ENCODE data around the gene PACRG.
A peak's percentile ranks its signal among the peaks of the same experiment; 100 is the strongest.

Gene PACRG

GRCh38 chr6:162875070-162875469 lies 147.3 kb downstream of the PACRG start:
- TF ChIP-seq GATA1 (IDR thresholded peaks at IDR 0.05; ENCODE audit: low read depth, low read length): no peak
- no peak for TF ChIP-seq POLR2A (IDR thresholded peaks at IDR 0.05; ENCODE audit: low read length)
- no peak for DNase-seq

- DNase-seq: no peak
- no peak for TF ChIP-seq GATA1 (IDR thresholded peaks at IDR 0.05; ENCODE audit: low read depth, low read length)
- no peak for TF ChIP-seq POLR2A (IDR thresholded peaks at IDR 0.05; ENCODE audit: low read length)
Measured at GRCh38 chr6:162882801-162883481, 155.2 kb downstream of the PACRG start.

- no peak for TF ChIP-seq POLR2A (IDR thresholded peaks at IDR 0.05; ENCODE audit: low read length)
- TF ChIP-seq GATA1 (IDR thresholded peaks at IDR 0.05; ENCODE audit: low read depth, low read length): no peak
- no peak for DNase-seq
Measured at GRCh38 chr6:162887981-162888689, 160.4 kb downstream of the PACRG start.

- no peak for DNase-seq
- TF ChIP-seq GATA1 (IDR thresholded peaks at IDR 0.05; ENCODE audit: low read depth, low read length) (no peak), POLR2A (IDR thresholded peaks at IDR 0.05; ENCODE audit: low read length) (no peak)
Measured at GRCh38 chr6:162889303-162889702, 161.5 kb downstream of the PACRG start.

- TF ChIP-seq POLR2A (IDR thresholded peaks at IDR 0.05; ENCODE audit: low read length): no peak
- no peak for TF ChIP-seq GATA1 (IDR thresholded peaks at IDR 0.05; ENCODE audit: low read depth, low read length)
- DNase-seq: no peak
Measured at GRCh38 chr6:162898011-162898410, 170.2 kb downstream of the PACRG start.

GRCh38 chr6:162899148-162899547 lies 171.4 kb downstream of the PACRG start:
- TF ChIP-seq POLR2A (IDR thresholded peaks at IDR 0.05; ENCODE audit: low read length) (no peak), GATA1 (IDR thresholded peaks at IDR 0.05; ENCODE audit: low read depth, low read length) (no peak)
- no peak for DNase-seq

- no peak for DNase-seq
- TF ChIP-seq POLR2A (IDR thresholded peaks at IDR 0.05; ENCODE audit: low read length) (no peak), GATA1 (IDR thresholded peaks at IDR 0.05; ENCODE audit: low read depth, low read length) (no peak)
Measured at GRCh38 chr6:162900503-162900902, 172.7 kb downstream of the PACRG start.

GRCh38 chr6:162904069-162904663 lies 176.4 kb downstream of the PACRG start:
- TF ChIP-seq GATA1 (IDR thresholded peaks at IDR 0.05; ENCODE audit: low read depth, low read length) (no peak), POLR2A (IDR thresholded peaks at IDR 0.05; ENCODE audit: low read length) (no peak)
- DNase-seq: no peak

GRCh38 chr6:162906479-162906878 lies 178.7 kb downstream of the PACRG start:
- TF ChIP-seq POLR2A (IDR thresholded peaks at IDR 0.05; ENCODE audit: low read length) (no peak), GATA1 (IDR thresholded peaks at IDR 0.05; ENCODE audit: low read depth, low read length) (no peak)

GRCh38 chr6:162907876-162908481 lies 180.2 kb downstream of the PACRG start:
- DNase-seq: peak; percentile 51 to 72
- TF ChIP-seq POLR2A (IDR thresholded peaks at IDR 0.05; ENCODE audit: low read length) (no peak), GATA1 (IDR thresholded peaks at IDR 0.05; ENCODE audit: low read depth, low read length) (no peak)

More at GRCh38 chr6:162906479-162906878, 178.7 kb downstream of the PACRG start:
- no peak for DNase-seq

GRCh38 chr6:162913206-162913605 lies 185.4 kb downstream of the PACRG start:
- DNase-seq: no peak
- no peak for TF ChIP-seq POLR2A (IDR thresholded peaks at IDR 0.05; ENCODE audit: low read length)

- TF ChIP-seq POLR2A (IDR thresholded peaks at IDR 0.05; ENCODE audit: low read length) (no peak), GATA1 (IDR thresholded peaks at IDR 0.05; ENCODE audit: low read depth, low read length) (no peak)
- DNase-seq: no peak
Measured at GRCh38 chr6:162917506-162917905, 189.7 kb downstream of the PACRG start.

GRCh38 chr6:162921062-162921461 lies 193.3 kb downstream of the PACRG start:
- no peak for DNase-seq
- TF ChIP-seq GATA1 (IDR thresholded peaks at IDR 0.05; ENCODE audit: low read depth, low read length): no peak
- TF ChIP-seq POLR2A (IDR thresholded peaks at IDR 0.05; ENCODE audit: low read length): no peak

- DNase-seq: no peak
- TF ChIP-seq GATA1 (IDR thresholded peaks at IDR 0.05; ENCODE audit: low read depth, low read length) (no peak), POLR2A (IDR thresholded peaks at IDR 0.05; ENCODE audit: low read length) (no peak)
Measured at GRCh38 chr6:162921510-162922040, 193.8 kb downstream of the PACRG start.
